Activated gamma-delta T cell treated with anti-CD3 and anti-CD28 coated beads, Interleukin-2, amount 50 U/mL, for 16 hours (primary cell): Measurements from ENCODE around the gene TMPRSS11A.

Experiments used
- DNase-seq: peaks from one replicate; pipeline ENCODE4 v3.0.0-alpha.2; 2020; ENCODE audit warnings: low read depth

The TMPRSS11A gene

GRCh38 chr4:67869580-67870190 is 93.6 kb downstream of the TMPRSS11A start:
- DNase-seq: no peak

DNA sequence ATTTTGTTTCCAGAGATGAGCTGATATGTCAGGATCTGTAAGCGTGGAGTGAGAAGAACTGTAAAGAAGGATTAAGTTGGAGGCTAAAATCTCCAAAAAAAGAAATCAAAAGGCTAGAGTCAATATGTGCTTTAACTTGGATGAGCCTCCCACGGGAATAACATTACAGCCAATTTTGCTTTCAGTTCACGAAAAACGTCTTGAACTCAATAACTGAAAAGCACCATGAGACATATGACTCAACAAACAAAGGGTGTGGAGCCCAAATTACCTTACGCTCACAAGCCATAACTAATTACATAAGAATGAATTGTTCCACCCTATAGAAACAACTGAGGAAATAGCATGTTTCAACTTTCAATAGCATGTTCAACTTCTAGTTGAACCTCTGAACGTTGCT is 101.8 kb downstream of the TMPRSS11A start:
- DNase-seq: no peak
